Left hindlimb (tissue), 1 donor: ENCODE data around the gene SMC5.
"Not testable (repeated sequence)": the region's sequence is repeated elsewhere in the genome, so short reads cannot be mapped to it uniquely, and the experiment has no call there.

ENCODE experiments used
- DNase-seq: peaks from one replicate; pipeline ENCODE4 v3.0.0-alpha.2; 2018

SMC5 gene

DNA sequence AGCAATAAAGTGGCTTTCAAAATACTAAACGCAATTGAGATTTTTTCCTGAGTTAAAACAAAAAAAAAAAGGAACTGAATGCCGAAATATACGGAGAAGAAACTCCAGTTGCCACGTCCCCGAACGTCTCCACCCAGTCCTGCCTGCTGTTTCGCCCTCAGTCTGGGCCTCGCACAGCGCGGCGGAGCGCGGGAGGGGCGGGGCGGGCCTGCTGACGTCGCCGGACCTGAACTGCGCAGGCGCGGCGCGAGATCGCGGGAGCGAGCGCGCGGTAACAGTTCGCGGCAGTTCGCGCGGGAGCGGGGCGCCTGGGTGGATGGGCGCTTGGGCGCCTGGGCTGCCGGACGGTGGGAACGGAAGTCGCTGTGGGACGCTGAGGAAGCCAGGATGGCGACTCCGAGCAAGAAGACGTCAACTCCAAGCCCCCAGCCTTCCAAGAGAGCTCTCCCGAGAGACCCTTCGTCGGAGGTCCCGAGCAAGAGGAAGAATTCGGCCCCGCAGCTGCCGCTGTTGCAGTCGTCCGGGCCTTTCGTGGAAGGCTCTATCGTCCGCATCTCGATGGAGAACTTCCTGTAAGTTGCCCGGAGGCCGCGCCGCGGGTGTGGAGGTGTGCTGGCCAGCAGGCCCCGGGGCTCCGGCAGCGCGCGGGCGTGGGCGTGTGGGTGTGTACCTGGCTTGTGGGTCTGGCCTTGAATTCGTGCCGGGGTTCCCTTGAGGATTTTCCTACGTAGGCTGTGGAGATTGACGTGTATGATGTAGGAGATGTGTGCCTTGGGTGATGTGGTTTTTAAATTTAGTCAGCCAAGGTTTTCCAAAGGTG, at the start of gene SMC5:
Gene SMC5 (plus strand): TSS at position 287 of the 820 bp plus-strand sequence. CDS start 101 bp downstream, at position 388.
- peak; percentile 94 for DNase-seq

DNA sequence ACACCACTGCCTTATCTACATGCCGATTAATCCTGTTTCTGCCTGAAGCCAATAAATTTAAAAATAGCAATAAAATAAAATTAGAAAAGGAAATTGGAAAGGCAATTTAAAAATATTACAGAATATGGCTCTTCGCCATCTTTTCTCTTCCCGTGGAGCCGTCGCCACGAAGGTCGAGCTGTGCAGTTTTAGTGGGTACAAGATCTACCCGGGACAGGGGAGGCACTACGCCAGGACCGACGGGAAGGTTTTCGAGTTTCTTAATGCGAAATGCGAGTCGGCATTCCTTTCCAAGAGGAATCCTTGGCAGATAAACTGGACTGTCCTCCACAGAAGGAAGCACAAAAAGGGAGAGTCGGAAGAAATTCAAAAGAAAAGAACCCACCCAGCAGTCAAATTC, 41.7 kb upstream of the SMC5 start:
- no peak for DNase-seq

GRCh38 chr9:70218767-70219166, 40.0 kb upstream of the SMC5 start:
- no peak for DNase-seq

DNA sequence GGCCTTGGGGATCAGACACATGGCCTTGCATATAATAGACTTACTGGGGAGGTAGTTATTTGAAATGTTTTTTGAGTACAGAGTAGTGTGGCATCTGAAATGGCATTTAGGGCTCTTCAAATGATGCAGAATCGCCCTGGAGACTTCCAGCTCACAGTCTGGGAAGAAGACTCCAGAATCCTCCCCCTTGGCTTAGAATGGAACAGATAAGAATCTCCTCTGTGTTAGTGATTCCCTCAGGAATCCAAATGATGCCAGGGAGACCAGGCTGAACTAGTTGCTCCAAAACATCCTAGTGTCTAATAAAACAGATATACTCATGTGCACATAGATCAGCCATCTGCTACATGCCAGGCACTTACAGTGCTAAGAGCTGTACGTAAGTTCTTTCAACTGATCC, 38.6 kb upstream of the SMC5 start:
- DNase-seq = no peak

DNA sequence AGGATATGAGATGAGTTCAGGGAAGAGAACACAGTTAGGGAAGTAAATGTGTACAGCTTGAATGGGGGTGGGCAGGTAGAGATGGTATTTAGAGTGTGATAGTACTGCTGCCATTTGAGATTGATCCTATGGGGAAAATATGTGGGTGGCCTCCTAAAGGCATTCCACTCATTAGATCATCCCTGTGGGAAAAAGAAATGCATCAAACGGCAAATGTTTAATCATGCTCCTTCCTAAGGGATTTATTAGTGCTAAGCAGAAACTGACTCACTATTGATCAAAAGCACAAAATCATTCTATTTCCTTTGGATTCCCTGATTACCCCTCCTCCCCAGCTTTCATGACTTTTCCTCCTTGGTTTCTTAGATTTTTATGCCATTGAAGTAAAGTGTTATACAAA, 36.4 kb upstream of the SMC5 start:
- DNase-seq = no peak

DNA sequence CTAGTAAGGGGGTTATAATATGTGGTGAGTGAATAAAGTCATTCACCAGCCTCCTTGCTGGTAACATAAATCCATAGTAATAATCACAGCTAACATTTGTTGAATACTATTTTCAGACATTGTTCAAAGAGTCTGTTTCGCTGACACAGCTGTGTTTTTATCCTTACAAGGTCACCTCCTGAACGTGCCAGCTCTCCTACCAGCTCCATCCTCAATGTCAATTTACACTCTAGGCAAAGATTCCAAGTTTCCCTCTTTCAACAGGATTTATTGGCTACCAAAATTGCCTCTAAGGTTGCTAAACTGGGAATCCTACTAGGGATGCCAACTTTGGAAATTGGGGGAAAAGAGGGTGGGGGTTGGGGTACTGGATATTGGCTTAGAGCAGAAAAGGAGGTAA, 30.7 kb upstream of the SMC5 start:
- DNase-seq = no peak

- DNase-seq = no peak
Measured at GRCh38 chr9:70228611-70229010, 30.2 kb upstream of the SMC5 start.

- no peak for DNase-seq
Measured at GRCh38 chr9:70229026-70229425, 29.8 kb upstream of the SMC5 start.

GRCh38 chr9:70229579-70229978, 29.2 kb upstream of the SMC5 start:
- no peak for DNase-seq

DNA sequence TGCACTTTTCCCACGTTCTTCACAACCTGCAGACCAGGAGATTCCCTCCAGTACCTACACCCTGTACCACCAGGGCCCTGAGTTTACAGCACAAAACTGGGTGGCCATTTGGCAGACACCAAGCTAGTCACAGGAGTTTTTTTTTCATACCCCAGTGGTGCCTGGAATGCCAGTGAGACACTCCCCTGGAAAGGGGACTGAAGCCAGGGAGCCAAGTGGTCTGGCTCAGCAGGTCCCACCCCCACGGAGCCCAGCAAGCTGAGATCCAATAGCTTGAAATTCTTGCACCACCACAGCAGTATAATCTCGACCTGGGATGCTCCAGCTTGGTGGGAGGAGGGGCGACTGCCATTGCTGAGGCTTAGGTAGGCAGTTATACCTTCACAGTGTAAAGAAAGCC, 26.3 kb upstream of the SMC5 start:
- DNase-seq = no peak

DNA sequence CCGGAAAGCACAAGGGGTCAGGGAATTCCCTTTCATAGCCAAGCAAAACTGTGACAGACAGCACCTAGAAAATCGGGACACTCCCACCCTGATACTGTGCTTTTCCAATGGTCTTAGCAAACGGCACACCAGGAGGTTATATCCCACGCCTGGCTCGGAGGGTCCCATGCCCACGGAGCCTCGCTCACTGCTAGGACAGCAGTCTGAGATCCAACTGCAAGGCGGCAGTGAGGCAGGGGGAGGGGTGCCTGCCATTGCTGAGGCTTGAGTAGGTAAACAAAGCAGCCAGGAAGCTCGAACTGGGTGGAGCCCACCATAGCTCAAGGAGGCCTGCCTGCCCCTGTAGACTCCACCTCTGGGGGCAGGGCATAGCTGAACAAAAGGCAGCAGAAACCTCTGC, 24.6 kb upstream of the SMC5 start:
- DNase-seq = not testable (repeated sequence)

- not testable (repeated sequence) for DNase-seq
Measured at GRCh38 chr9:70245952-70246351, 12.8 kb upstream of the SMC5 start.

DNA sequence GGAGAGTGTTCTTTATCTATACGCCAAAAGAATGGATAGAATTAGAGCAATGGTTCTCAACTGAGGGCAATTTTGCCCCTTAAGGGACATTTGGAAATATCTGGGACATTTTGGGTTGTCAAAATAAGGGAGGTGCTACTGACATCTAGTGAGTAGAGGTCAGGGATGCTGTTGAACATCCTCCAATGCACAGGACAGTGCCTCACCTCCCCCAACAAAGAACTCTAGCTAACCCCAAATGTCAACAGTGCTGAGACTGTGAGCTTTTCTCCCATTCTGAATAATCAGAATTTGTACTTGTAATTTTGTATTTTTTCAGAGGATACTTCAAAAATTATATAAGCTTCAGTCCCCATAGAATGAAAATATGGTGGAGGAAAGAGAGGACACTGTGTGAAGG, 8.6 kb upstream of the SMC5 start:
- no peak for DNase-seq

GRCh38 chr9:70255486-70255885, 3.3 kb upstream of the SMC5 start:
- no peak for DNase-seq

DNA sequence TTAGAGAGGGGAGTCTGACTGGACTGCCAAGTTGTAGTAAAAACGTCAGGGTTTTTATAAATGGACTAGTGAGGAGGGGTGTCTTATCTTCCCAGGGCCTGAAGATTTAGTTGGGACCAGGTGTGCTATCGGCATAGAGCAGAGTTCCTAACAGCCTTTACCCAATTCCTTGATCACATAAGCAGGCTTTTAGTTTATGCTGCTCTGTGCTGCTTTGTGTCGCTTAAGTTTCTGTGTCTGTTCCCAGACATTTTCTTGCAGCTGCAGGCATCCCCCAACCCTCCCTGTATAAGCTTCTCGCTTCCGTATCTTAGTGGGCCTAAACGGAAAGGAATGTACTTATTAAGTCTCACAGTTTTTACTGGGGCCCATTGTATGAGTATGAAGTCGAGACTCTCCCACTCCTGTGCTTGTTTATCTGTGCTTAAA, 2.6 kb upstream of the SMC5 start:
- peak; percentile 61 for DNase-seq

DNA sequence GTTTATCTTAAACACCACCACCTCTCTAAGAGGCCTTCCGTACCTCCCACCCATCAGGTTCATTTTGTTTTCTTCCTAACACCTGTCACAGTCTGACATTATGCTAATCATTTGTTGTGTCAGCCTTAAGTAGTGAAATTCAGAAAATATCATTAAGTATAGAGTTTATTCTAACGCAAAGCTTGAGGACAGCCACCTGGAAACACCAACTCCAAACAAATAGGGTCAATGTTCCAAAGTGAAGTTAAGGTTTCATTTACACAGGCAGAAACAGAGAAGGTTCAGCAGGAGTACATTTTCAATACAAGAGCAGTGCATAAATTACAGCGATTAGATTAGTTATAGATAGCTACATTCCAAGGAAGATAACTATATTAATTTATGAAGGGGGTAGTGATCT, 1.3 kb upstream of the SMC5 start:
- DNase-seq = no peak

GRCh38 chr9:70257991-70258691, 637 bp upstream of the SMC5 start:
- DNase-seq = peak; percentile 60

GRCh38 chr9:70259512-70259802, 679 bp downstream of the SMC5 start:
- no peak for DNase-seq

GRCh38 chr9:70260007-70260443, 1.2 kb downstream of the SMC5 start:
- no peak for DNase-seq

GRCh38 chr9:70260606-70261005, 1.8 kb downstream of the SMC5 start:
- no peak for DNase-seq

- no peak for DNase-seq
Measured at GRCh38 chr9:70261131-70261870, 2.5 kb downstream of the SMC5 start.

DNA sequence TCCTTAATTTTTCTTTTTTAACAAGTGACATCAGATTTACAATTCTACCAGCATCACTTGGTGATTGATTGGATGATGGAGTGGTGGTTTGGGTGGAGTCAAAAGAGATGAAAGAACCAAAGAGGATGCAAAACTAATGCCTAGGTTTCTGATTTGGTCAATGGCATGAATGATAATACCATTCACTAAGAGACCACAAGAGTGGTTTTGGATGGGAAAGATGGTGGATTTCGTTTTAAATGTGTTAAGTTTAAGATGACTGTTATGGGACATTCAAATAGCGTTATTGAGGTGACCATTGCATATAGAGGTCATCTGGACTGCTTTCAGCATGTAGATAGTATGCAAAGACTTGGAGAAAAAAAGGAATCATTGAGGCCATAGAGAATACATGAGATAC, 3.6 kb downstream of the SMC5 start:
- no peak for DNase-seq

DNA sequence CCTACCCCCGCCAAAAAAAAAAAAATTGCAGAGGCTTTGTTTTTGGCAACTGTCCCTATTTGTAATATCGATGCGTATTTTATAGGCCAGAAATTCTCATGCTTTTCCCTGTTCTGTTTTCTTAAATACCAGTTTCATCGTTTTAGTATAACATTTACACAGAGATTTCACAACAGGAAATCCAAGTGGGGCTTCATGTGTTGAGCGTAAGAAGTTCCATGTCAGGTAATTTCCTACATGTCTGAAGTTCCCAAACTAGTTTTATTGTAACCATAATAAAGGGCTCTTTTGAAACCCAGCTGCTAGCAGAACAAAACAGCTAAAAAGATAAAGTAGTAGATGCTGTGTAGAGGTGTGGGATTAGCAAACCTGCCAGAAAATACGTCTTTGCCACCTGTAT, 4.2 kb downstream of the SMC5 start:
- no peak for DNase-seq

DNA sequence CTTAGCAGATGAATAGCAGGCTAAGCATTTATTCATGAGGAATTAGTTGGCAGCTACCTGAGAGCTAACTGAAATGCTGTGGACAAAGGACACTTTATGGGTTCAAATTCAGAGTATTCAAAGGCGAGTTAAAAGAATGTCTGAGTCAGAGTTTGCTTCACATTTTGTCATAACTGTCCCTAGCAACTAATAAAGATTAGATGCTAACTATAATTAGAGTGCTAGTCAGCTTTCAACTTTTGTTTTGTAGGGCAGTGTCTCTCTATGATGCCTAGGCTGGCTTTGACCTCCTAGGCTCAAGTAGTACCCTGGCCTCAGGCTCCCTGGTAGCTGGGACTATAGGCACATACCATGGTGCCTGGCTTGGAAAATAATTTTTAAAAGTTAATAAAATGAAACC, 4.6 kb downstream of the SMC5 start:
- DNase-seq = no peak
